HG02840 (cell line): ENCODE measurements around the gene SPAG9.
"Not testable (repeated sequence)": the region's sequence is repeated elsewhere in the genome, so short reads cannot be mapped to it uniquely, and the experiment has no call there.

Source experiments
- ATAC-seq: cut with Tn5 transposase; IDR thresholded peaks from one replicate; pipeline ENCODE4 v1.9.1; 2021; ENCODE audit warnings: mild to moderate bottlenecking, moderate library complexity, moderate number of reproducible peaks; ENCODE audit not compliant: unreplicated experiment, low FRiP score

SPAG9 gene

DNA sequence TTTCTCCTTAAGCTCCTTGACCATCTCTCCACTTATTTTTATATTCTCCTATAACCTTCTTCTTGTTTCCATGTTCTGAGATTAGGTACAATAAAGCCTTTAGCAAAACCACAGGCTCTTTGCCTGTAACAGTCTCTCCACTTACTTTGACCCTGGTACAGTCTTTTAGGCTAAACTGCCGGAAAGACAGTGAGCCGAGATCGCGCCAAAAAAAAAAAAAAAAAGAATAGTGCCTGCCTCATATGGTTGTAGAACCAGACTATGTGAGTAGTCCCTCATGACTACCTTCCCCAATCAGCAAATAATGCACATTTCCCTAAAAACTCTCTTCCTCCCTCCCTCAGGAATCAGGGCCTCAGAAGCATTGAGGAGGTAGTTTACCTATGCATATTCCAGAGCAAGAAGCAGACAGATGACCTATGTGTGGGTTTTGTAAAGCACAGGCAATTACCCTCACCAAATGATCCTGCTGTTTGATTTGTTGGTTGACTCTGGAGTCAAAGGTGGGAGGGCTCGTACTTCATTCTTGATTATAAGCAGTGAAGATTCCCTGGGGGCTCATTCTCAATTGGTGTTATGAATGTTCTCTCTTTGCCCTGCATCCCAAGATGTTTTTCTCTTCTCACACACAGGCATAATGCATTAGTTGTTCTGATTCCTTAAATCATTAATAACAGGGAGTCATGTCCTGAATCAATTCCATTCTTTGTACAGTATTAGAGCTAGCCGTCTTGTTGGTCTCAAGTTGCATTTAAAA lies 23.8 kb upstream of the SPAG9 start:
- ATAC-seq: no peak

GRCh38 chr17:51142597-51142996 lies 21.9 kb upstream of the SPAG9 start:
- no peak for ATAC-seq

GRCh38 chr17:51135956-51136355 lies 15.3 kb upstream of the SPAG9 start:
- no peak for ATAC-seq

DNA sequence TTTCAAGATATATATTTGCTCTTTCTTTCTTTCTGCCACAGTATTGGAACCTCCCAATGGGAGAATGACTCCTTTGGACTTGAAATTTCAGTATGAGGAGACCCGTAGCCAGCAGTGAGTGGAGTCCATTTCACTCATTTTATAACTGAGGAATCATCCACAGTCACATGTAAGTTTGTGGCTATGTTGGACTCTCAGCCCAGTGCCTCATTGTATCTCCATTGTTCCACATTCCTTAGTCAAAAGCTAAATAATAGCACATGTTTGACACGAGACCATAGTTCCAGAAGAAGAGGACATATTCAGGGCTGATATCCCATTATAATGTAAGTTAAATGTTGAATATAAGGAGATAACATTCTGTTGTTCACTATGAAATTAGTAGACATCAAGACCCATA lies 12.7 kb upstream of the SPAG9 start:
- ATAC-seq: no peak

DNA sequence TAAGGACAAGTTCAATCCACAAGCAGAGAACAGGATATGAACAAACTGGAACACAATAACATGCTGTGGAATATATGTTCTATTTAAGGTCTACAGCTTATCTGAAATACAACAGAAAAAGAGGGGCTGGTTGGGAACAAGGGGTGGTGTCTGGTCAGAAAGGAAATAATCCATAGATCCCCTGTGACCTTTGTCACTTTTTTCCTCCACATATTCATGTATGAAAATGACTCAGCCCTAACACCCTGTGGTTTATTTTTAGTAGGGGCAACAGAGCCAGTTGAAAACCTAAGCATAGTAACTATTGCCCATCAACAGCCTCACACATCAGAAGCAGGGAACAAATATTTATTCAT lies 12.3 kb upstream of the SPAG9 start:
- peak; percentile 63 for ATAC-seq

GRCh38 chr17:51128076-51128475 lies 7.4 kb upstream of the SPAG9 start:
- ATAC-seq: no peak

DNA sequence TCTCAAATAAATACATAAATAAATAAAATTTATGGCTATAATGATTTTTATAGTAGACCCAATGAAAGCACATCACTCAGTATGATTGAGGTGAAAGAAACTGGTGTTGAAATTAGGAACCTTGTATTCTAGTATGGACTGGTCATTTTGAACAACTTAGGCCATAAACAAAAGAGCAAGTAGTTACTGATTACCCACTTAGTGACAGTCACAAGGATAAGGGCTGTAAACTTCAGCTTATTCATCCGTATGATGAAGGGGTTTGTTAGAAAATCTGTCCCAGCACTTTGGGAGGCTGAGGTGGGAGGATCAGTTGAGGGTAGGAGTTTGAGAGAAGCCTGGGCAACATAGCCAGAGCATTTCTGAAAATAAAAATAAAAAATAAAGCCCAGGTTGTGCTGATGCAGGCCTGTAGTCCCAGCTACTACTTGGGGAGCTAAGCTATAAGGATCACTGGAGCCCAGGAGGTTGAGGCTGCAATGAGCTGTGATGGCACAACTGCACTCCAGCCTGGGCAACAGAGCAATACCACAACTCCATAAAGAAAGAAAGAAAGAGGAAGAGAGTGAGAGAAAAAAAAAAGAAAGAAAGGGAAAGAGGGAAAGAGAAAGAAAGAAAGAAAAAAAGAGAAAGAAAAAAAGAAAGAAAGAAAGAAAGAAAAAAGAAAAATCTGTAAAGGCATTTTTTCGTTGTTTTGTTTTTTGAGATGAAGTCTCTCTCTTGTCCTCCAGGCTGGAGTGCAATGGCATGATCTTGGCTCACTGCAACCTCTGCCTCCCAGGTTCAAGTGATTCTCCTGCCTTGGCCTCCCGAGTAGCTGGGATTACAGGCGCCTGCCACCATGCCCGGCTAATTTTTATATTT lies 4.2 kb upstream of the SPAG9 start:
- ATAC-seq: no peak

DNA sequence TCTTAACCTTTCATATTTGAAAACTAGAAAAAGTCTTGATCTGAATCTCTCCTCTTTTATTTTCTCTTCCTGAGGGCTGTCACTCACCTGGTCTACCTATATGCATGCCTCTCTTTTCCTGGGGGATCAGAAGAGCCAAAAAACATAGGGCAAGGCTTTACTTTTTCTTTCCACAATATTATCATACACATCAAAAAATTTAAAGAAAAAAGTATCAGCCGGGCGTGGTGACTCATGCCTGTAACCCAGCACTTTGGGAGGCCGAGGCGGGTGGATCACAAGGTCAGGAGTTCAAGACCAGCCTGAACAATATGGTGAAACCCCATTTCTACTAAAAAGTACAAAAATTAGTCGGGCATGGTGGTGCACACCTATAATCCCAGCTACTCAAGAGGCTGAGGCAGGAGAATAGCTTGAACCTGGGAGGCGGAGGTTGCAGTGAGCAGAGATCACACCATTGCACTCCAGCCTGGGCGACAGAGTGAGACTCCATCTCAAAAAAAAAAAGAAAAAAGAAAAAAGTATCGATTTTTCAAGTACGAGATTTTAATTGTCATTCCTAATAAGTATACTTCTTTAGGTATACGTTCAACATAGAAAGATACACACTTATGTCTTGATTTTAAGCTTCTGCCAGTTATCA lies 1.9 kb upstream of the SPAG9 start:
- not testable (repeated sequence) for ATAC-seq

DNA sequence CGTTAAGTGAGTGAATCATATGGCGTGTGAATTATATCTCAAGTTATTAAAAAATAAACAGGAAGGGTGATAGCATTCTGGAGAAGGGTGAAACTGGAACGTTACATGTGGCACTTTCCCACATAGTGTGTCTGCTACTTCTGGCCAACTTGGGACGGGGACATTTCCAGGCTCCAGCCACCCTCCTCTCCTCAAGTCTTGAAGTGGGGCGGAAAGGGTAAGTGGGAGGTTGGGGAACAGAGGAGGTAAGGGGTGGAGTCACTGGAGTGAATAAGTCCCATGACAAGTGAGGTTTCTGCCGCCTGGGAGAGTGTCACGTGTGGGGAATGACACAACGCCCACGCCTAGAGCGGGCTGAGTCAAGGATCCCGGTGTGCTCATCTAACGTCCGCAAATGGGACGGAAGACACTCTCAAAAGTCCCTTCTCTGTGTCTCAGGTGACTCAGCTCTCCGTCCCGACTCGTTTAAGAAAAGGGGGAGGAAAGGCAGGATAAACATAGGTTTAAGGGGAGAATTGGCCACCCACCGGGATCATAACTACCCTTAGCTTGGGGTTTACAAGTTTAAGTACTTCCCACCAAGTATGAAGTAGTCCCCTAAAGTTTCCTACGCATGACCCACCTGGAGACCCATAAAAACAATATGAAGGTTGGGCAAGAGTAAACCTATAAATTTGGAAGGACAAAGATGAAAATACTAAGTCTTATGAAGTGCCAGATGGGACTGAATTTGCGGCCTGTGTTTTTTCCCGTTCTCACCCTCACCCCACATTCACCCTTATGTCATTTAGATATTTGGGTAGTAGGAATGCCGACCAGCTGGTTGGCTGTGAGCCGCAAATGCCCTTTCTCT lies 1.2 kb upstream of the SPAG9 start:
- ATAC-seq: no peak

- peak; percentile 36 for ATAC-seq
These were observed 320 bp downstream of the SPAG9 start for GRCh38 chr17:51120357-51120738.

DNA sequence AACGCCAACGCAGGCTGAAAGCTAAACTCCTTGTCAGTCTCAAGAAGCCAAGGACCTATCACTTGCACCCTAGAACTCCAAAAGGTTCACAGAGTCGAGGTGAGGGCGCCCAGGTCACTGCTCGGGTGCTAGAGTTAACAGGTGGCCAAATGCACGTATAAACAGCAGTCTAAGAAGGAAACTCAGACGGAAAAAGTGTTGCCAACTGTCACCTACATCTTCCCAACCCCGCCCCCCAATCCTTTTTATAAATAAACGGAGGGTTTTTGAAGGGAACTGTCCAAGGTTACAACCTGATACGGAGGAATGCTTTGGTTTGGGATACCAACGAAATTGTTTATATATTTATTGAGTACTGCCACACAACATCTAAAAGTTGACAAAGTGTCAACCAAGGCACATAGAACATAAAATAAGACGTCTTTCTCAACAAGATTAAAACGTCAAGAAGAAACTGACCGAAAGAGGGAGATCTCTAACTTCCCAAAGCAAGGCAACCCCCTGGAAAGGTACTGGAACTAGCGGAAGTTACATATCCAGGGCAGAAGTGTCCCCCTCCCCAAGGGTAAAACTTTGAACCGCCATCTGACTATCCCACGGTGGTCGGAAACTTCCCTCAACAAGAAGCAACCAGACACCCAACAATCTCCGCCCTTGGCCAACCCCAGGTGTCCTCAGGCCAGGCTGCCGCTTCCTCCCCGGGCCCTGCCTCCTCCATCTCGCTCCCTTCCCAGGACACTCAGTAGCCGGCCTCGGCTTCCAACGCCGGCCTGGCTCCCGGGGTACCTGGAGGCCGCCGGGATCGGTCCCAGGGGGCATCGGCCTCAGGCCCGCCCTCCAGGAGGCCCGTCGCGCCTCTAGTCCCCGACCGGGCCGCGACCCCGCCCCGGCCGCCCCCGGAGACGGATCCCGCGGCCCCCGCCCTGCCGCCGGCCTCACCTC lies 982 bp downstream of the SPAG9 start:
- peak; percentile 24 for ATAC-seq

DNA sequence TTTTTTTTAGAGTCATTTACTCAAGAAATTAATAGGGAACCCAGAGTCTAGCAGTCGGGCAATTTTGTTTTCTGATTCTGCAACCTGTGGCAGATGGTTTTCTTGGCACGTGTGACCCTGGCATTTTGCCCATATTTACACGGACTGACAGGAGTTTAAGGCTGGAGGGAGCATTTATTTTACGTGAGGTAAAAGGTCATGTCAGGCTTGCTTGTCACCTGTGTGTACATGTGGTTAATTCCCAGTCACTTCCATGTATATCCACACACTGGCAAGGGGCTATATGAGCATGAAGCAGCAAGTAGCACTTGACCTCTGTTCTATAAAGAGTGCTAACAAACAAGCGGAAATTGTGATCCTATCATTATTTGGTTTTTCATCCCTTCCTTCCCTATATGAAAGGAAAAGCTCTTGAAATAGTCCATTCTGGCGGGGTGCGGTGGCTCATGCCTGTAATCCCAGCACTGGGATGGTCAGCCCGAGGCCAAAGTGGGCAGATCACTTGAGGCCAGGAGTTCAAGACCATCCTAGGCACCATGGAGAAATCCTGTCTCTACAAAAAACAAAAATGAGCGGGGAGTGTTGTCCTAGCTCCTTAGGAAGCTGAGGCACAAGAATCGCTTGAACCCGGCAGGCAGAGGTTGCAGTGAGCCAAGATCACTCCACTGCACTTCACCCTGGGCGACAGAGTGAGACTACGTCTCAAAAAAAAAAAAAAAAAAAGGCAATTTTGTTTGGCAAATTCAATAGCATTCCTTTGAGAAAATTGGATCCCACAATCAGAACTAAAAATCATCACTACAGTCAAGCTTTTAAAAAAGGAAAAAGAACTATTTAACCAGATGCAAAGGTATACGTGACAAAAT lies 2.1 kb downstream of the SPAG9 start:
- no peak for ATAC-seq

DNA sequence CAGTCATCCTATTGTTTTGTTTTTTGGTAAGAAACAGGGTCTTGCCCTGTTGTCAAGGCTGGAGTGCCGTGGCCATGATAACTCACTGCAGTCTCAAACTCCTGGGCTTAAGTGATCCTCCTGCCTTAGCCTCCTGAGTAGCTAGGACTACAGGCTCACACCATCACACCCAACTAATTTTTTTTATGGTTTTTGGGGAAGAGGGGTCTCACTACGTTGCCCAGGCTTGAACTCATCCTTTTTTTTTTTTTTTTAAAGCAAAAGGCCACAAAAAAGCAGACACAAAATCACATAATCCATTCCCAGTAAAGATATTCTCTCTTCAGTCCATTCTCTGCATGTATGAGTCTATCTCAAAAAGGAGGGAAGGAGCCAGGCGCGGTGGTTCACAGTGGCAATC lies 5.5 kb downstream of the SPAG9 start:
- no peak for ATAC-seq

- not testable (repeated sequence) for ATAC-seq
These were observed 8.1 kb downstream of the SPAG9 start for GRCh38 chr17:51112303-51113222.

DNA sequence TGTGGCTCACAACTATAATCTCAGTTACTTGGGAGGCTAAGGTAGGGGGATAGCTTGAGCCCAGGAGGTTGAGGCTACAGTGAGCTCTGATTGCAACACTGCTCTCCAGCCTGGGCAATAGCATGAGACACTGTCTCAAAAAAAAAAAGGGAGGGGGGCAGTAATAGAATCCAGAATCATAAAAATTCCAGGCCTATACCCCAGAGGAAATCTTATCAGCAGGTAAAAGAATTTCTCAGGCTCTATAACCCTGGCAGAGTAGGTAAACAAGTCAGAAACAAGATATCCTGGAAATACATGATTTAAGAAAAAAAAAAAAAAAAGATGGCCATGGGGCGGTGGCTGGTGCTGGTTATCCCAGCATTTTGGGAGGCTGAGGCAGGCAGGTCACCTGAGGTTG lies 12.9 kb downstream of the SPAG9 start:
- no peak for ATAC-seq

GRCh38 chr17:51103451-51103850 lies 17.2 kb downstream of the SPAG9 start:
- no peak for ATAC-seq

DNA sequence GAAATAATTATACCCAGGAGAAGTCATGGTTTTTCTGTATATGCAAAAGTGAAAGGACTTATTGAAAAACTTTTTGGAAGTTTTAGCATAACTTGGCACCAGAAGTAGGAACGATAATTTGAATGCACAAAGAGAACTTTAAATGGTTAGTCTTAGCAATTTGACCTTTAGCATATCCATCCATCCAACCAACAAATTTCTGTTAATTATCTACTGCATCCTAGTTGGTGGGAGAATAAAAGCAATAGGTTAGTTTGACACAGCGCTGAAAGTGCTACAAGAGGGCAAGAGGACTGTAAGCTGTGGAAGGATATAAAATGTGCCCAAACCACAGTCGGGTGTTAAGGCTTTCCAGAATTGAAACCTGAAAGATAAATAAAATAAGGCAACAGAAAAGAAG lies 17.6 kb downstream of the SPAG9 start:
- ATAC-seq: no peak
